HepG2 (cell line): Measurements from ENCODE around the gene FAM83D. TPM values are rescaled to one million over a fixed set of nuclear protein-coding genes. Genes with fewer than 3 reads are reported as not detected.
A peak's percentile ranks its signal among the peaks of the same experiment; 100 is the strongest.

Experiments used
- DNMT1 ChIP-seq: sonication (generic); formaldehyde crosslinking; IDR thresholded peaks from 2 replicates; pipeline ENCODE4 v1.5.1; 2020; ENCODE audit warnings: mild to moderate bottlenecking, missing genetic modification reagents
- EP300 ChIP-seq, 3 experiments: sonication (generic) in 1 of 3; formaldehyde crosslinking in 1 of 3; IDR thresholded peaks; 2 replicates each; pipeline versions ENCODE4 v1.5.1 to v1.6.1; 2011 to 2020; ENCODE audit warnings: low read depth in 2 of 3, low read length in 2 of 3, borderline replicate concordance in 1 of 3, improper control_type of control experiment in 1 of 3, mild to moderate bottlenecking in 1 of 3, missing genetic modification reagents in 1 of 3, moderate library complexity in 1 of 3
- HNRNPK ChIP-seq: fragments of 200-400 bp; formaldehyde crosslinking; IDR thresholded peaks from 2 replicates; pipeline ENCODE4 v1.6.1; 2018; ENCODE audit warnings: low read length, low read depth, moderate library complexity, mild to moderate bottlenecking; ENCODE audit not compliant: poor library complexity, severe bottlenecking
- KDM6A ChIP-seq: IDR thresholded peaks from 2 replicates; pipeline ENCODE4 v1.6.1; 2016; ENCODE audit warnings: low read depth
- LCORL ChIP-seq, 2 experiments: fragments of 450-650 bp in 1 of 2; sonication (generic) in 1 of 2; formaldehyde crosslinking in 1 of 2; IDR thresholded peaks; 2 replicates each; pipeline versions ENCODE4 v1.5.0 to v1.6.1; 2017 to 2020; ENCODE audit warnings: antibody characterized with exemption in 1 of 2, missing genetic modification reagents in 1 of 2
- MAFF ChIP-seq: IDR thresholded peaks from 2 replicates; pipeline ENCODE4 v1.6.1; 2011; ENCODE audit warnings: low read depth, low read length, improper control_type of control experiment
- NKX3-1 ChIP-seq: sonication (generic); formaldehyde crosslinking; IDR thresholded peaks from 2 replicates; pipeline ENCODE4 v1.5.0; 2020; ENCODE audit warnings: missing genetic modification reagents
- NRL ChIP-seq: sonication (generic); formaldehyde crosslinking; IDR thresholded peaks from 2 replicates; pipeline ENCODE4 v1.5.0; 2020; ENCODE audit warnings: missing genetic modification reagents, mild to moderate bottlenecking, moderate library complexity, borderline replicate concordance
- PLRG1 ChIP-seq: fragments of 450-650 bp; conservative IDR thresholded peaks from 2 replicates; pipeline ENCODE4 v1.6.1; 2016
- RXRB ChIP-seq: IDR thresholded peaks from 2 replicates; pipeline ENCODE4 v1.6.1; 2016; ENCODE audit warnings: borderline replicate concordance, missing genetic modification reagents, missing compliant biosample characterization
- ZFP36L1 ChIP-seq: sonication (generic); formaldehyde crosslinking; IDR thresholded peaks from 2 replicates; pipeline ENCODE4 v1.8.0; 2022; ENCODE audit warnings: mild to moderate bottlenecking, missing genetic modification reagents, moderate library complexity
- ZNF747 ChIP-seq: sonication (generic); formaldehyde crosslinking; IDR thresholded peaks from 2 replicates; pipeline ENCODE4 v1.8.1; 2023; ENCODE audit warnings: missing genetic modification reagents, mild to moderate bottlenecking, borderline replicate concordance
- ZNF850 ChIP-seq: sonication (generic); formaldehyde crosslinking; conservative IDR thresholded peaks from 2 replicates; pipeline ENCODE4 v1.9.0; 2021; ENCODE audit warnings: mild to moderate bottlenecking, missing genetic modification reagents
- polyA plus RNA-seq, 8 experiments: library from polyadenylated mRNA; depleted of rRNA in 3 of 8; stranded (reverse) in 7 of 8; unstranded in 1 of 8; fragments of >200 nt; fragmentation: Illumina TruSeq in 4 of 8; extraction: Trizol in 4 of 8; gene quantifications; 2 replicates each; pipeline versions ENCODE4 v1.2.1 to v1.2.3, GENCODE V29; 2011 to 2016; ENCODE audit warnings: low read depth in 4 of 8, missing spikeins in 1 of 8, mixed read lengths in 1 of 8; ENCODE audit not compliant: insufficient read depth in 1 of 8
- total RNA-seq, 5 experiments: library from RNA; depleted of rRNA; stranded (reverse); fragments of >200 nt; fragmentation: Illumina TruSeq; extraction: Trizol; gene quantifications; 2 replicates each; pipeline ENCODE4 v1.2.3, GENCODE V29; 2016; ENCODE audit warnings: low read depth in 1 of 5
- TF ChIP-seq, protein P1 (sequence below): sonication (generic); formaldehyde crosslinking; conservative IDR thresholded peaks from 2 replicates; pipeline ENCODE4 v1.8.0; 2022; ENCODE audit warnings: missing genetic modification reagents
- TF ChIP-seq, protein P2 (sequence below): sonication (generic); formaldehyde crosslinking; IDR thresholded peaks from 2 replicates; pipeline ENCODE4 v1.4.0; 2020; ENCODE audit warnings: missing genetic modification reagents
- TF ChIP-seq, protein P3 (sequence below): sonication (generic); formaldehyde crosslinking; IDR thresholded peaks from 2 replicates; pipeline ENCODE4 v1.4.0; 2020; ENCODE audit warnings: low read depth, missing genetic modification reagents
- TF ChIP-seq, protein P4 (sequence below): IDR thresholded peaks from 2 replicates; pipeline ENCODE4 v1.6.1; 2012; ENCODE audit warnings: low read depth, low read length, improper control_type of control experiment

The FAM83D gene
- total and polyA plus RNA-seq, 2 of the 13 experiments (the other 11 are each of a cell fraction or from before 2014, with no cell fraction given), result 51.4 to 64.0 TPM

DNA sequence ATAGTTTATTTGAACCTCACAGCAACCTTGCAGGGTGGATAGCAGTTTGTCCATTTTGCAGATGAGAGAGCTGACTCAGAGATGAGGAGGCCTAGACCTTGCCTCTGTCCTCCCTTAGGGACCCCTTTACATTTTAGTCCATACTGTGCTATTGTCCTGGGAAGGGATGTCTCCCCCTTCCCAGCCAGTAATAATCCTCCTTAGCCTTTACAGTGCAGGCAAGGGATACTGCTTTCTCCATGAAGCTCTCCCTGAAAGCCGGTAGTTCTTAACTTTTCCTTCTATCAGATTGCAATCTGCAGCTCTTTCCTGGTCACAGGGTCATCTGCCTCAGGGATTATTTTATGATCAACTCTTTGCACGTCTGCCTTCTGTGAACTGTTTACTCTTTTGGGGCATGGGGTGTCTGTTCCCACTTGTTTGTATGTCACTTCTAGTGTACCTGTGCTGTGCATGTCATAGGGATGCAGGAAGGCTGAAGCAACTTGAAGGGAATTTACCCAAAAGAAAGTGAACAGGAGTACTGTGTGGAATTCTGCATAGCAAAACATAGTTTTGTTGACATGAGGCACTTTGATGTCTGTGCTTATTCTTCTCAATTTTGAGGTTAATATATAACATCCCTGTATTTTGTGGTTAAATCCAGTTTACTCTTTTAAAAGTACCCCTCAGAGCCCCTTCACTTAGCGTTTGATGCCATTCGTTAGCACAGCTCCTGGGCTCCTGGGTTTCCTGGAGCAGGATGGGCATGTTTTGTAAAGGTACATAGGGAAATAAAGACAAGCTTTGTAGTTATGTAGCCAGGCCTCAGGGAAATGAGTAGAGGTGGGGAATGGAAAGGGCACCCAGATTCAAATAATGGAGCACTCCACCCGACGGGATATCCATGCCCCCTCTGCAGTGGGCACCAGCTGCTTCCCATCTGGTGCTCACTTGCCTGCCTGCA, 74.0 kb downstream of the FAM83D start (continued):
- TF ChIP-seq LCORL (IDR thresholded peaks at IDR 0.05) (no peak; the same call in 1 of the 2 replicates), LCORL (CRISPR knock-in tag; IDR thresholded peaks at IDR 0.05) (peak; percentile 81), ZFP36L1 (CRISPR knock-in tag) (peak; percentile 37; the same call in 1 of the 2 replicates), EP300 (IDR thresholded peaks at IDR 0.05; ENCODE audit: low read depth in 2 of 2, low read length in 2 of 2) (peak in 1 of 2 experiments; percentile 77; a peak in 2 of 4 replicates), EP300 (CRISPR knock-in tag; IDR thresholded peaks at IDR 0.05; ENCODE audit: borderline replicate concordance) (peak; percentile 70; the same call in 1 of the 2 replicates), MAFF (no peak), DNMT1 (CRISPR knock-in tag) (no peak), ZNF850 (CRISPR knock-in tag) (no peak), NRL (CRISPR knock-in tag) (no peak), HNRNPK (no peak), PLRG1 (no peak), ZNF747 (no peak), KDM6A (peak; percentile 43; the same call in 1 of the 2 replicates), RXRB (peak; percentile 67), NKX3-1 (peak; percentile 36; the same call in 1 of the 2 replicates)
- TF ChIP-seq, protein P1, sequence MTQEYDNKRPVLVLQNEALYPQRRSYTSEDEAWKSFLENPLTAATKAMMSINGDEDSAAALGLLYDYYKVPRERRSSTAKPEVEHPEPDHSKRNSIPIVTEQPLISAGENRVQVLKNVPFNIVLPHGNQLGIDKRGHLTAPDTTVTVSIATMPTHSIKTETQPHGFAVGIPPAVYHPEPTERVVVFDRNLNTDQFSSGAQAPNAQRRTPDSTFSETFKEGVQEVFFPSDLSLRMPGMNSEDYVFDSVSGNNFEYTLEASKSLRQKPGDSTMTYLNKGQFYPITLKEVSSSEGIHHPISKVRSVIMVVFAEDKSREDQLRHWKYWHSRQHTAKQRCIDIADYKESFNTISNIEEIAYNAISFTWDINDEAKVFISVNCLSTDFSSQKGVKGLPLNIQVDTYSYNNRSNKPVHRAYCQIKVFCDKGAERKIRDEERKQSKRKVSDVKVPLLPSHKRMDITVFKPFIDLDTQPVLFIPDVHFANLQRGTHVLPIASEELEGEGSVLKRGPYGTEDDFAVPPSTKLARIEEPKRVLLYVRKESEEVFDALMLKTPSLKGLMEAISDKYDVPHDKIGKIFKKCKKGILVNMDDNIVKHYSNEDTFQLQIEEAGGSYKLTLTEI, result no peak
- TF ChIP-seq, protein P2, sequence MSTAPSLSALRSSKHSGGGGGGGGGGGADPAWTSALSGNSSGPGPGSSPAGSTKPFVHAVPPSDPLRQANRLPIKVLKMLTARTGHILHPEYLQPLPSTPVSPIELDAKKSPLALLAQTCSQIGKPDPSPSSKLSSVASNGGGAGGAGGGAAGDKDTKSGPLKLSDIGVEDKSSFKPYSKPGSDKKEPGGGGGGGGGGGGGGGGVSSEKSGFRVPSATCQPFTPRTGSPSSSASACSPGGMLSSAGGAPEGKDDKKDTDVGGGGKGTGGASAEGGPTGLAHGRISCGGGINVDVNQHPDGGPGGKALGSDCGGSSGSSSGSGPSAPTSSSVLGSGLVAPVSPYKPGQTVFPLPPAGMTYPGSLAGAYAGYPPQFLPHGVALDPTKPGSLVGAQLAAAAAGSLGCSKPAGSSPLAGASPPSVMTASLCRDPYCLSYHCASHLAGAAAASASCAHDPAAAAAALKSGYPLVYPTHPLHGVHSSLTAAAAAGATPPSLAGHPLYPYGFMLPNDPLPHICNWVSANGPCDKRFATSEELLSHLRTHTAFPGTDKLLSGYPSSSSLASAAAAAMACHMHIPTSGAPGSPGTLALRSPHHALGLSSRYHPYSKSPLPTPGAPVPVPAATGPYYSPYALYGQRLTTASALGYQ (CRISPR knock-in tag), result peak; percentile 36; the same call in 1 of the 2 replicates
- TF ChIP-seq, protein P3, sequence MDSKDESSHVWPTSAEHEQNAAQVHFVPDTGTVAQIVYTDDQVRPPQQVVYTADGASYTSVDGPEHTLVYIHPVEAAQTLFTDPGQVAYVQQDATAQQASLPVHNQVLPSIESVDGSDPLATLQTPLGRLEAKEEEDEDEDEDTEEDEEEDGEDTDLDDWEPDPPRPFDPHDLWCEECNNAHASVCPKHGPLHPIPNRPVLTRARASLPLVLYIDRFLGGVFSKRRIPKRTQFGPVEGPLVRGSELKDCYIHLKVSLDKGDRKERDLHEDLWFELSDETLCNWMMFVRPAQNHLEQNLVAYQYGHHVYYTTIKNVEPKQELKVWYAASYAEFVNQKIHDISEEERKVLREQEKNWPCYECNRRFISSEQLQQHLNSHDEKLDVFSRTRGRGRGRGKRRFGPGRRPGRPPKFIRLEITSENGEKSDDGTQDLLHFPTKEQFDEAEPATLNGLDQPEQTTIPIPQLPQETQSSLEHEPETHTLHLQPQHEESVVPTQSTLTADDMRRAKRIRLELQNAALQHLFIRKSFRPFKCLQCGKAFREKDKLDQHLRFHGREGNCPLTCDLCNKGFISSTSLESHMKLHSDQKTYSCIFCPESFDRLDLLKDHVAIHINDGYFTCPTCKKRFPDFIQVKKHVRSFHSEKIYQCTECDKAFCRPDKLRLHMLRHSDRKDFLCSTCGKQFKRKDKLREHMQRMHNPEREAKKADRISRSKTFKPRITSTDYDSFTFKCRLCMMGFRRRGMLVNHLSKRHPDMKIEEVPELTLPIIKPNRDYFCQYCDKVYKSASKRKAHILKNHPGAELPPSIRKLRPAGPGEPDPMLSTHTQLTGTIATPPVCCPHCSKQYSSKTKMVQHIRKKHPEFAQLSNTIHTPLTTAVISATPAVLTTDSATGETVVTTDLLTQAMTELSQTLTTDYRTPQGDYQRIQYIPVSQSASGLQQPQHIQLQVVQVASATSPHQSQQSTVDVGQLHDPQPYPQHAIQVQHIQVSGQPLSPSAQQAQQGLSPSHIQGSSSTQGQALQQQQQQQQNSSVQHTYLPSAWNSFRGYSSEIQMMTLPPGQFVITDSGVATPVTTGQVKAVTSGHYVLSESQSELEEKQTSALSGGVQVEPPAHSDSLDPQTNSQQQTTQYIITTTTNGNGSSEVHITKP, result peak; percentile 78
- TF ChIP-seq, protein P4, sequence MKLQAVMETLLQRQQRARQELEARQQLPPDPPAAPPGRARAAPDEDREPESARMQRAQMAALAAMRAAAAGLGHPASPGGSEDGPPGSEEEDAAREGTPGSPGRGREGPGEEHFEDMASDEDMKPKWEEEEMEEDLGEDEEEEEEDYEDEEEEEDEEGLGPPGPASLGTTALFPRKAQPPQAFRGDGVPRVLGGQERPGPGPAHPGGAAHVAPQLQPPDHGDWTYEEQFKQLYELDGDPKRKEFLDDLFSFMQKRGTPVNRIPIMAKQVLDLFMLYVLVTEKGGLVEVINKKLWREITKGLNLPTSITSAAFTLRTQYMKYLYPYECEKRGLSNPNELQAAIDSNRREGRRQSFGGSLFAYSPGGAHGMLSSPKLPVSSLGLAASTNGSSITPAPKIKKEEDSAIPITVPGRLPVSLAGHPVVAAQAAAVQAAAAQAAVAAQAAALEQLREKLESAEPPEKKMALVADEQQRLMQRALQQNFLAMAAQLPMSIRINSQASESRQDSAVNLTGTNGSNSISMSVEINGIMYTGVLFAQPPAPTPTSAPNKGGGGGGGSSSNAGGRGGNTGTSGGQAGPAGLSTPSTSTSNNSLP, result peak; percentile 48; the same call in 1 of the 2 replicates
